ENCODE measurements around the gene AQP1.

- TF ChIP-seq, protein P1, sequence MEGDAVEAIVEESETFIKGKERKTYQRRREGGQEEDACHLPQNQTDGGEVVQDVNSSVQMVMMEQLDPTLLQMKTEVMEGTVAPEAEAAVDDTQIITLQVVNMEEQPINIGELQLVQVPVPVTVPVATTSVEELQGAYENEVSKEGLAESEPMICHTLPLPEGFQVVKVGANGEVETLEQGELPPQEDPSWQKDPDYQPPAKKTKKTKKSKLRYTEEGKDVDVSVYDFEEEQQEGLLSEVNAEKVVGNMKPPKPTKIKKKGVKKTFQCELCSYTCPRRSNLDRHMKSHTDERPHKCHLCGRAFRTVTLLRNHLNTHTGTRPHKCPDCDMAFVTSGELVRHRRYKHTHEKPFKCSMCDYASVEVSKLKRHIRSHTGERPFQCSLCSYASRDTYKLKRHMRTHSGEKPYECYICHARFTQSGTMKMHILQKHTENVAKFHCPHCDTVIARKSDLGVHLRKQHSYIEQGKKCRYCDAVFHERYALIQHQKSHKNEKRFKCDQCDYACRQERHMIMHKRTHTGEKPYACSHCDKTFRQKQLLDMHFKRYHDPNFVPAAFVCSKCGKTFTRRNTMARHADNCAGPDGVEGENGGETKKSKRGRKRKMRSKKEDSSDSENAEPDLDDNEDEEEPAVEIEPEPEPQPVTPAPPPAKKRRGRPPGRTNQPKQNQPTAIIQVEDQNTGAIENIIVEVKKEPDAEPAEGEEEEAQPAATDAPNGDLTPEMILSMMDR (IDR thresholded peaks at IDR 0.05; ENCODE audit: poor library complexity, severe bottlenecking): no peak
- TF ChIP-seq POLR2AphosphoS5 (IDR thresholded peaks at IDR 0.05) (no peak), EP300 (conservative IDR thresholded peaks at IDR 0.05; ENCODE audit: poor library complexity, severe bottlenecking) (no peak), TAF1 (IDR thresholded peaks at IDR 0.05; ENCODE audit: low read depth) (no peak), RAD21 (conservative IDR thresholded peaks at IDR 0.05) (no peak), EZH2 (IDR thresholded peaks at IDR 0.05; ENCODE audit: borderline replicate concordance, insufficient read depth, low read length, poor library complexity, severe bottlenecking) (no peak), SMC3 (conservative IDR thresholded peaks at IDR 0.05; ENCODE audit: poor library complexity) (no peak)
- TF ChIP-seq, protein P2, sequence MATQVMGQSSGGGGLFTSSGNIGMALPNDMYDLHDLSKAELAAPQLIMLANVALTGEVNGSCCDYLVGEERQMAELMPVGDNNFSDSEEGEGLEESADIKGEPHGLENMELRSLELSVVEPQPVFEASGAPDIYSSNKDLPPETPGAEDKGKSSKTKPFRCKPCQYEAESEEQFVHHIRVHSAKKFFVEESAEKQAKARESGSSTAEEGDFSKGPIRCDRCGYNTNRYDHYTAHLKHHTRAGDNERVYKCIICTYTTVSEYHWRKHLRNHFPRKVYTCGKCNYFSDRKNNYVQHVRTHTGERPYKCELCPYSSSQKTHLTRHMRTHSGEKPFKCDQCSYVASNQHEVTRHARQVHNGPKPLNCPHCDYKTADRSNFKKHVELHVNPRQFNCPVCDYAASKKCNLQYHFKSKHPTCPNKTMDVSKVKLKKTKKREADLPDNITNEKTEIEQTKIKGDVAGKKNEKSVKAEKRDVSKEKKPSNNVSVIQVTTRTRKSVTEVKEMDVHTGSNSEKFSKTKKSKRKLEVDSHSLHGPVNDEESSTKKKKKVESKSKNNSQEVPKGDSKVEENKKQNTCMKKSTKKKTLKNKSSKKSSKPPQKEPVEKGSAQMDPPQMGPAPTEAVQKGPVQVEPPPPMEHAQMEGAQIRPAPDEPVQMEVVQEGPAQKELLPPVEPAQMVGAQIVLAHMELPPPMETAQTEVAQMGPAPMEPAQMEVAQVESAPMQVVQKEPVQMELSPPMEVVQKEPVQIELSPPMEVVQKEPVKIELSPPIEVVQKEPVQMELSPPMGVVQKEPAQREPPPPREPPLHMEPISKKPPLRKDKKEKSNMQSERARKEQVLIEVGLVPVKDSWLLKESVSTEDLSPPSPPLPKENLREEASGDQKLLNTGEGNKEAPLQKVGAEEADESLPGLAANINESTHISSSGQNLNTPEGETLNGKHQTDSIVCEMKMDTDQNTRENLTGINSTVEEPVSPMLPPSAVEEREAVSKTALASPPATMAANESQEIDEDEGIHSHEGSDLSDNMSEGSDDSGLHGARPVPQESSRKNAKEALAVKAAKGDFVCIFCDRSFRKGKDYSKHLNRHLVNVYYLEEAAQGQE (IDR thresholded peaks at IDR 0.05; ENCODE audit: borderline replicate concordance): no peak
Measured at GRCh38 chr7:30950197-30950596, 38.5 kb downstream of the AQP1 start.
